Measurements from ENCODE around the gene RNF112. TPM values are rescaled to one million over a fixed set of nuclear protein-coding genes. Genes with fewer than 3 reads are reported as not detected.

RNF112 gene
- total RNA-seq, 1 experiment from 2014 or later: 4.9 TPM

GRCh38 chr17:19365833-19366636 is 45.0 kb upstream of the RNF112 start:
- peaks cover 22% of the 10 kb centered on the region for H3K4me1 Mint-ChIP-seq
- no peak for TF ChIP-seq ATF6 (CRISPR knock-in tag; IDR thresholded peaks at IDR 0.05)
- no peak for ATAC-seq
- ChIA-PET CTCF (interaction anchor here (0.8 to 5.4 kb wide), 8 partner anchors 12 to 352 kb away, joined by 3 to 91 read pairs (median 10); partner anchors contain the start of gene MAPK7), POLR2A (interaction anchor here (0.6 to 1.1 kb wide), 2 partner anchors 12 to 396 kb away, joined by 3 to 7 read pairs; partner anchors contain the start of gene MAPK7)
- no peak overlapping the region for H3K27ac Mint-ChIP-seq
- H3K4me3 Mint-ChIP-seq: no peak overlapping the region
- H3K9me3 Mint-ChIP-seq: no peaks in the 10 kb centered on the region
- no peaks in the 10 kb centered on the region for H3K36me3 Mint-ChIP-seq
- H3K27me3 Mint-ChIP-seq (ENCODE audit: low read depth): no peaks in the 10 kb centered on the region
- no peak for DNase-seq (ENCODE audit: low spot score)

DNA sequence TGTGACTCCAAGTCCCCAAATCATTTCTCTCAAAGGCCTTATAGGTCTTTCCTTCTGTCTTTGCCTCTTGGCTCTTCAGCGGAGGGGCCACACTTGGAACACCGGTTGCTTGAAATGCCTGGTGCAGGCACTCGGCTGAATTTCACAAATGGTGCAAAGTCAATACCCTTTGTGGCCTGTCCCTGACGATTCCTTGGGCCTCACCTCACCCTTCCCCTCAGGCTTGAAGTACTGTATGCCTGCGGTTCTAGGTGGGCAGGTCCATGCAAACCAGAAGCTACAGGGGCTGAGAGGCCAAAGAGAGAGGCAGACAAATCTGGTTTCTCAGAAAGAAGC is 44.4 kb upstream of the RNF112 start:
- H3K9me3 Mint-ChIP-seq: no peaks in the 10 kb centered on the region
- no peaks in the 10 kb centered on the region for H3K27me3 Mint-ChIP-seq (ENCODE audit: low read depth)
- ATAC-seq: no peak
- no peak for DNase-seq (ENCODE audit: low spot score)
- CTCF ChIA-PET: interaction anchor here (1.0 to 5.4 kb wide), 2 partner anchors 81 to 352 kb away, joined by 3 to 91 read pairs; no protein-coding TSS in a partner anchor
- no peak for TF ChIP-seq EMX1 (CRISPR knock-in tag; IDR thresholded peaks at IDR 0.05)
- TF ChIP-seq USF2 (CRISPR knock-in tag; IDR thresholded peaks at IDR 0.05): no peak
- TF ChIP-seq NR3C1 (CRISPR knock-in tag; conservative IDR thresholded peaks at IDR 0.05; ENCODE audit: low read depth): no peak
- no peak for TF ChIP-seq ZNF219 (CRISPR knock-in tag; IDR thresholded peaks at IDR 0.05; ENCODE audit: borderline replicate concordance)
- no peak for TF ChIP-seq TEAD4 (CRISPR knock-in tag; IDR thresholded peaks at IDR 0.05)
- no peak for TF ChIP-seq ZNF396 (CRISPR knock-in tag; IDR thresholded peaks at IDR 0.05; ENCODE audit: borderline replicate concordance)
- no peak for TF ChIP-seq AR (CRISPR knock-in tag; IDR thresholded peaks at IDR 0.05)
- TF ChIP-seq, protein P1, sequence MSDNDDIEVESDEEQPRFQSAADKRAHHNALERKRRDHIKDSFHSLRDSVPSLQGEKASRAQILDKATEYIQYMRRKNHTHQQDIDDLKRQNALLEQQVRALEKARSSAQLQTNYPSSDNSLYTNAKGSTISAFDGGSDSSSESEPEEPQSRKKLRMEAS (CRISPR knock-in tag; IDR thresholded peaks at IDR 0.05): no peak
- no peak for TF ChIP-seq KAT7 (CRISPR knock-in tag; IDR thresholded peaks at IDR 0.05; ENCODE audit: borderline replicate concordance)
- no peak for TF ChIP-seq ZNF512 (CRISPR knock-in tag; IDR thresholded peaks at IDR 0.05; ENCODE audit: borderline replicate concordance)
- TF ChIP-seq ZBTB43 (CRISPR knock-in tag; IDR thresholded peaks at IDR 0.05): no peak
- TF ChIP-seq TCF7 (CRISPR knock-in tag; IDR thresholded peaks at IDR 0.05; ENCODE audit: low read depth): no peak
- TF ChIP-seq MYBL2 (CRISPR knock-in tag; IDR thresholded peaks at IDR 0.05): no peak
- no peak for TF ChIP-seq TP53 (CRISPR knock-in tag; IDR thresholded peaks at IDR 0.05)
- no peaks in the 10 kb centered on the region for H3K36me3 Mint-ChIP-seq
- POLR2A ChIA-PET: no interaction called here
- H3K27ac Mint-ChIP-seq: no peak overlapping the region
- H3K4me1 Mint-ChIP-seq: peaks cover 18% of the 10 kb centered on the region
- H3K4me3 Mint-ChIP-seq: no peak overlapping the region
